K562 (cell line): ENCODE measurements around the gene GATA5. TPM values are rescaled to one million over a fixed set of nuclear protein-coding genes. Genes with fewer than 3 reads are reported as not detected.

ENCODE experiments used
- CREM ChIP-seq: IDR thresholded peaks from 2 replicates; pipeline ENCODE4 v1.6.1; 2014; ENCODE audit warnings: antibody characterized with exemption, low read depth
- CXXC5 ChIP-seq: fragments of 250-450 bp; sonication (Bioruptor Pico); IDR thresholded peaks from 2 replicates; pipeline ENCODE4 v1.8.0; 2022; ENCODE audit warnings: inconsistent platforms, mild to moderate bottlenecking, moderate library complexity
- ERF ChIP-seq: fragments of 450-650 bp; formaldehyde crosslinking; IDR thresholded peaks from 2 replicates; pipeline ENCODE4 v1.4.0; 2020; ENCODE audit warnings: mild to moderate bottlenecking, mixed read lengths
- FOXP1 ChIP-seq: sonication (generic); formaldehyde crosslinking; IDR thresholded peaks from 2 replicates; pipeline ENCODE4 v1.8.0; 2022; ENCODE audit warnings: mild to moderate bottlenecking, missing genetic modification reagents
- FUS ChIP-seq: fragments of 200-400 bp; formaldehyde crosslinking; optimal IDR thresholded peaks from 2 replicates; pipeline ENCODE3; 2017; ENCODE audit warnings: low read depth, low read length
- GABPB1 ChIP-seq: sonication (generic); formaldehyde crosslinking; IDR thresholded peaks from 2 replicates; pipeline ENCODE4 v1.8.0; 2022; ENCODE audit warnings: mild to moderate bottlenecking, missing genetic modification reagents
- GATAD2A ChIP-seq: fragments of 450-650 bp; IDR thresholded peaks from 2 replicates; pipeline ENCODE4 v1.6.1; 2017
- GTF2F1 ChIP-seq: IDR thresholded peaks from 2 replicates; pipeline ENCODE4 v1.6.1; 2011; ENCODE audit warnings: low read depth, low read length, improper control_type of control experiment
- HNRNPL ChIP-seq: fragments of 200-400 bp; formaldehyde crosslinking; IDR thresholded peaks from 2 replicates; pipeline ENCODE4 v1.6.1; 2017; ENCODE audit warnings: low read depth, mild to moderate bottlenecking, low read length
- KAT7 ChIP-seq: sonication (generic); formaldehyde crosslinking; IDR thresholded peaks from 2 replicates; pipeline ENCODE4 v1.8.0; 2022; ENCODE audit warnings: missing genetic modification reagents, mild to moderate bottlenecking, borderline replicate concordance
- MAZ ChIP-seq, 2 experiments: fragments of 450-650 bp in 1 of 2; sonication (generic) in 1 of 2; formaldehyde crosslinking; IDR thresholded peaks in 1 of 2; conservative IDR thresholded peaks in 1 of 2; 2 replicates each; pipeline versions ENCODE4 v1.4.0 to v1.5.0; 2020; ENCODE audit warnings: mild to moderate bottlenecking in 1 of 2, missing genetic modification reagents in 1 of 2
- MCM2 ChIP-seq: fragments of 450-650 bp; IDR thresholded peaks from 2 replicates; pipeline ENCODE4 v1.6.1; 2017; ENCODE audit warnings: low read depth, mild to moderate bottlenecking
- MEF2D ChIP-seq: conservative IDR thresholded peaks from 2 replicates; pipeline ENCODE4 v1.6.1; 2016; ENCODE audit warnings: low read depth, missing genetic modification characterization, missing compliant biosample characterization
- SMC3 ChIP-seq: conservative IDR thresholded peaks from 2 replicates; pipeline ENCODE4 v1.6.1; 2011; ENCODE audit warnings: low read depth, low read length, improper control_type of control experiment; ENCODE audit not compliant: insufficient read depth
- STAT5B ChIP-seq: fragments of 250-450 bp; sonication (Bioruptor Pico); IDR thresholded peaks from 2 replicates; pipeline ENCODE4 v1.8.0; 2021; ENCODE audit warnings: mild to moderate bottlenecking, inconsistent platforms
- TRIM24 ChIP-seq, 2 experiments: fragments of 450-650 bp; IDR thresholded peaks; 2 replicates each; pipeline ENCODE4 v1.6.1; 2016
- YY1 ChIP-seq, 3 experiments: IDR thresholded peaks; 2 replicates each; pipeline ENCODE4 v1.6.1; 2011; ENCODE audit warnings: low read length in 2 of 3, mild to moderate bottlenecking in 2 of 3, moderate library complexity in 2 of 3, borderline replicate concordance in 1 of 3, control low read depth in 1 of 3, low read depth in 1 of 3; ENCODE audit not compliant: insufficient read depth in 3 of 3, insufficient replicate concordance in 2 of 3, control insufficient read depth in 1 of 3, insufficient read length in 1 of 3; ENCODE audit errors: extremely low read depth in 1 of 3
- ZFP1 ChIP-seq: fragments of 450-650 bp; formaldehyde crosslinking; IDR thresholded peaks from 2 replicates; pipeline ENCODE4 v1.4.0; 2020; ENCODE audit warnings: mild to moderate bottlenecking, mixed read lengths
- polyA plus RNA-seq, 8 experiments: library from polyadenylated mRNA; depleted of rRNA in 4 of 8; stranded (reverse) in 5 of 8; unstranded in 3 of 8; fragments of >200 nt; fragmentation: Nextera tagmentation in 2 of 8; fragmentation: Illumina TruSeq in 1 of 8; extraction: Ambion mirVana in 2 of 8; extraction: Trizol in 1 of 8; gene quantifications; 2 replicates each; pipeline versions ENCODE4 v1.2.1 to v1.2.3, GENCODE V29; 2011 to 2014; ENCODE audit warnings: inconsistent platforms in 1 of 8, missing spikeins in 1 of 8
- total RNA-seq, 7 experiments: library from RNA; depleted of rRNA in 6 of 7; stranded (reverse); fragments of >200 nt in 6 of 7; fragmentation: Illumina TruSeq in 2 of 7; extraction: Trizol in 2 of 7; gene quantifications; 2 replicates each; pipeline versions ENCODE4 v1.2.1 to v1.2.3, GENCODE V29; 2011 to 2021; ENCODE audit warnings: low replicate concordance in 1 of 7
- TF ChIP-seq, protein P1 (sequence below): sonication (generic); formaldehyde crosslinking; IDR thresholded peaks from 2 replicates; pipeline ENCODE4 v1.9.0; 2022; ENCODE audit warnings: mild to moderate bottlenecking, missing genetic modification reagents
- TF ChIP-seq, protein P2 (sequence below), 2 experiments: fragments of 200-800 bp in 1 of 2; sonication (Bioruptor generic) in 1 of 2; sonication (generic) in 1 of 2; formaldehyde crosslinking in 1 of 2; IDR thresholded peaks in 1 of 2; conservative IDR thresholded peaks in 1 of 2; 2 replicates each; pipeline versions ENCODE4 v1.5.0 to v1.6.1; 2016 to 2020; ENCODE audit warnings: missing compliant biosample characterization in 1 of 2, missing genetic modification characterization in 1 of 2, missing genetic modification reagents in 1 of 2

The GATA5 gene
- total and polyA plus RNA-seq, 9 of the 15 experiments (the other 6 are each of a cell fraction or from before 2014, with no cell fraction given) = 0.09 to 0.57 (median 0.20) TPM; not detected in 3

DNA sequence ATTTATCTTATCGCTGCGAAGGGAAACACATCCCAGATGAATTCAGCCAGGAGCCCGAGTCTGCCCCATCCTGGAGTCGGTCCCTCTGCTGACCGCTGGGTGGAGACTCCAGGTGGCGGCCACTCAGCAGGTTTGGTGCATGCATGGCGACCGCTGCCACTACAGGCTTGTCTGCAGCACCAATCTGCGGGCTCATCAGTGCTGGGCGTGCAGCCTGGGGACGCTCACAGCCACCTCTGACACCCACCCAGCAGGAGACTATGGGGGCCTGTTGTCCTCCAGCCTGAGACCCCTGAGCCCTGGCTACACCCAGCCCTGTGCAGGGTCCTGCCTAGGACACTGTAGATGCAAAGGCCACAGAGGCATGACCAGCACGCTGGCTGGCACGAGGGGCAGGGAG, 40.5 kb upstream of the GATA5 start (continued):
- 0 out of 2 replicates have a peak, but pooled peaks have one; percentile 38 for TF ChIP-seq KAT7
- no peak for TF ChIP-seq HNRNPL
- 0 out of 2 replicates have a peak, but pooled peaks have one; percentile 10 for TF ChIP-seq CXXC5 (CRISPR knock-in tag)
- TF ChIP-seq GTF2F1 = no peak
- TF ChIP-seq CREM = no peak
- TF ChIP-seq FOXP1 (CRISPR knock-in tag) = no peak
- TF ChIP-seq YY1 (IDR thresholded peaks at IDR 0.05; ENCODE audit: borderline replicate concordance in 1 of 3, control insufficient read depth in 1 of 3, extremely low read depth in 1 of 3, insufficient read depth in 3 of 3, insufficient read length in 1 of 3, insufficient replicate concordance in 2 of 3, low read depth in 1 of 3, low read length in 2 of 3) = peak in 2 of 3 experiments; percentile 22 to 71
- 0 out of 2 replicates have a peak, but pooled peaks have one; percentile 23 for TF ChIP-seq GABPB1 (CRISPR knock-in tag)
- TF ChIP-seq, protein P1, sequence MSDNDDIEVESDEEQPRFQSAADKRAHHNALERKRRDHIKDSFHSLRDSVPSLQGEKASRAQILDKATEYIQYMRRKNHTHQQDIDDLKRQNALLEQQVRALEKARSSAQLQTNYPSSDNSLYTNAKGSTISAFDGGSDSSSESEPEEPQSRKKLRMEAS (CRISPR knock-in tag) = 0 out of 2 replicates have a peak, but pooled peaks have one; percentile 24
- no peak for TF ChIP-seq GATAD2A
- peak; percentile 80 for TF ChIP-seq SMC3
- TF ChIP-seq STAT5B (CRISPR knock-in tag) = no peak
- TF ChIP-seq MEF2D (tag) = no peak
- no peak for TF ChIP-seq ZFP1
- TF ChIP-seq MCM2 = no peak
- TF ChIP-seq, protein P2, sequence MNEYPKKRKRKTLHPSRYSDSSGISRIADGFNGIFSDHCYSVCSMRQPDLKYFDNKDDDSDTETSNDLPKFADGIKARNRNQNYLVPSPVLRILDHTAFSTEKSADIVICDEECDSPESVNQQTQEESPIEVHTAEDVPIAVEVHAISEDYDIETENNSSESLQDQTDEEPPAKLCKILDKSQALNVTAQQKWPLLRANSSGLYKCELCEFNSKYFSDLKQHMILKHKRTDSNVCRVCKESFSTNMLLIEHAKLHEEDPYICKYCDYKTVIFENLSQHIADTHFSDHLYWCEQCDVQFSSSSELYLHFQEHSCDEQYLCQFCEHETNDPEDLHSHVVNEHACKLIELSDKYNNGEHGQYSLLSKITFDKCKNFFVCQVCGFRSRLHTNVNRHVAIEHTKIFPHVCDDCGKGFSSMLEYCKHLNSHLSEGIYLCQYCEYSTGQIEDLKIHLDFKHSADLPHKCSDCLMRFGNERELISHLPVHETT (CRISPR knock-in tag; conservative IDR thresholded peaks at IDR 0.05 in 1 of 2, IDR thresholded peaks at IDR 0.05 in 1 of 2) = no peak
- no peak for TF ChIP-seq FUS
- TF ChIP-seq MAZ (CRISPR knock-in tag; conservative IDR thresholded peaks at IDR 0.05 in 1 of 2, IDR thresholded peaks at IDR 0.05 in 1 of 2) = peak in 1 of 2 experiments; percentile 54; a peak in 2 of 4 replicates
- TF ChIP-seq TRIM24 (IDR thresholded peaks at IDR 0.05) = no peak
- no peak for TF ChIP-seq ERF (CRISPR knock-in tag)
- TF ChIP-seq, all 486 proteins: peak for 27
